Stimulated activated naive CD8-positive, alpha-beta T cell treated with anti-CD3 and anti-CD28 coated beads, Interleukin-15, Interleukin-2, amounts not matched to agents 100 ng/mL and 50 ng/mL, for 24 hours (primary cell): ENCODE measurements around the gene TTC31.
"Not testable (repeated sequence)": the region's sequence is repeated elsewhere in the genome, so short reads cannot be mapped to it uniquely, and the experiment has no call there.

Experiments
- H3K27ac Mint-ChIP-seq: one replicate; pipeline ENCODE4 v1.8.0; 2021; ENCODE audit warnings: mild to moderate bottlenecking, mixed read lengths
- H3K27me3 Mint-ChIP-seq: one replicate; pipeline ENCODE4 v1.8.0; 2021; ENCODE audit warnings: mixed read lengths
- H3K36me3 Mint-ChIP-seq: one replicate; pipeline ENCODE4 v1.8.0; 2021; ENCODE audit warnings: low read depth, mixed read lengths
- H3K4me1 Mint-ChIP-seq: one replicate; pipeline ENCODE4 v1.8.0; 2021; ENCODE audit warnings: low read depth, mixed read lengths
- H3K4me3 Mint-ChIP-seq: one replicate; pipeline ENCODE4 v1.8.0; 2021; ENCODE audit warnings: mild to moderate bottlenecking, mixed read lengths
- H3K9me3 Mint-ChIP-seq: one replicate; pipeline ENCODE4 v1.8.0; 2021; ENCODE audit warnings: mixed read lengths

The TTC31 gene

DNA sequence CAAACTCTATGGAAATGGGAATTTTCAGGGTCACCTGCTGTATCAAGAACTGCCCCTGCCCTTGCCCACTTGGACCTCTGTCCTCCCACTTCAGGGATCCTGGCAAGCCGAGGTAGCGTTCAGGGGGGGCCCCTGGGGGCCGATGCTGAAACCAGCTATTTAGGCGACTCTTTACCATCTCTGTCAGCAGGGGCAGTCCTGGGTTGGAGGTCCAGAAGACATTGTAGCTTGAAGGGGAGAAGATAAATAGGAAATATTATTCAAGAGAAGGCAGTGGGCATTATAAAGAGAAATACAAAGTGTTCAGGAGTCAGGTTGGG lies 20.1 kb upstream of the TTC31 start:
- H3K4me1 Mint-ChIP-seq = peaks cover 44% of the 10 kb centered on the region
- H3K27me3 Mint-ChIP-seq = no peaks in the 10 kb centered on the region
- H3K27ac Mint-ChIP-seq = no peak overlapping the region
- H3K36me3 Mint-ChIP-seq = peaks cover 11% of the 10 kb centered on the region
- H3K4me3 Mint-ChIP-seq = no peak overlapping the region
- no peaks in the 10 kb centered on the region for H3K9me3 Mint-ChIP-seq

DNA sequence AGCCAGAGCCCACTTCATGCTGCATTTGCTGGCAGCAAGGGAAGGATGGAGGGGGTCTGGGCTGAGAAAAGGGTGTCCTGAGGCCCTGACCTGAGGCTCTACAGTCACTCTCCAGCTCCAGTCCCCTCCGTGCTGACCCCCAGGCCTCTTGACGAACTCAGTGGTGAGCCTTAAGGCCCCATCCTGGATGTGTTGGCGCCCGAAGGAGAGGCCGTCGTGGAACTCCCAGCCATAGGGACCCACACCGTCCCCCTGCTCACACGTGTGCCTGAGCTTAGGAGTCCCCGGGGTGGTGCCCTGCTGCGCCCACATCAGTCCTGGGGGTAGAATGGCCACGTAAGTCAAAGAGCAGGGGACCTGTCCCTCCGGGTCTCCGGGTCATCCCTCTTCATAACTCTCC lies 18.5 kb upstream of the TTC31 start:
- peaks cover 11% of the 10 kb centered on the region for H3K36me3 Mint-ChIP-seq
- peaks cover 30% of the 10 kb centered on the region for H3K4me1 Mint-ChIP-seq
- H3K27ac Mint-ChIP-seq = peak overlapping the region; percentile 71

GRCh38 chr2:74470742-74471141 lies 12.1 kb upstream of the TTC31 start:
- peak overlapping the region; percentile 75 for H3K27ac Mint-ChIP-seq
- peaks cover 32% of the 10 kb centered on the region for H3K4me1 Mint-ChIP-seq
- peak overlapping the region; percentile 57 for H3K4me3 Mint-ChIP-seq
- H3K36me3 Mint-ChIP-seq = peaks cover 35% of the 10 kb centered on the region
- not testable (repeated sequence) for H3K9me3 Mint-ChIP-seq, H3K27me3 Mint-ChIP-seq

More for the DNA sequence above, 18.5 kb upstream of the TTC31 start:
- H3K27me3 Mint-ChIP-seq = no peaks in the 10 kb centered on the region
- peak overlapping the region; percentile 97 for H3K4me3 Mint-ChIP-seq
- no peaks in the 10 kb centered on the region for H3K9me3 Mint-ChIP-seq

DNA sequence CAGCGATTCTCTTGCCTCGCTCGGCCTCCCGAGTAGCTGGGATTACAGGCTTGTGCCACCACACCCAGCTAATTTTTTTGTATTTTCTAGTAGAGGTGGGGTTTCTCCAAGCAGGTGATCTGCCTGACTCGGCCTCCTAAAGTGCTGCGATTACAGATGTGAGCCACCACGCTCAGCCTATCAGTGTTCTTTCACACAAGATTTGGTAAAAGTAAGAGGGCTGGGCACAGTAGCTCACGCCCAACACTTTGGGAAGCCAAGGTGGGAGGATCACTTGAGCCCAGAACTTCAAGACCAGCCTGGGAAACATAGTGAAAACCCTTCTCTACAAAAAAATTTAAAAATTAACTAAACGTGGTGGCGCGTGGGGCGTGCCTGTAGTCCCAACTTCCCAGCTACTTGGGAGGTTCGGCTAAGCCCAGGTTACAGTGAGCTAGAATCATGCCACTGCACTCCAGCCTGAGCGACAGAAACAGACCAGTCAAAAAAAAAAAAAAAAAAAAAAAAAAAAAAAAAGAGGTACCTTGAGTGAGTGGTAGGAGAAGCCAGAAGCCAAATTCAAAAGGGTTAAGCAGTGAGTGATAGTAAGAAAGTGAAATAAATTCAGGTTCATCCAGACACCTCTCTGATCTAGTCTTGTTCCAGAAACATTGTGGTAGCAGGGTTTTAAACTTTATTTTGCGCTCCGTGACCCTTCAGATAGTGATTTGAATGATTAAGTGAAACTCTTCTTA lies 11.4 kb upstream of the TTC31 start:
- Mint-ChIP-seq H3K4me3 (peak overlapping the region; percentile 96), H3K27me3 (no peaks in the 10 kb centered on the region), H3K27ac (peak overlapping the region; percentile 96), H3K4me1 (peaks cover 27% of the 10 kb centered on the region), H3K9me3 (no peaks in the 10 kb centered on the region), H3K36me3 (peaks cover 36% of the 10 kb centered on the region)

DNA sequence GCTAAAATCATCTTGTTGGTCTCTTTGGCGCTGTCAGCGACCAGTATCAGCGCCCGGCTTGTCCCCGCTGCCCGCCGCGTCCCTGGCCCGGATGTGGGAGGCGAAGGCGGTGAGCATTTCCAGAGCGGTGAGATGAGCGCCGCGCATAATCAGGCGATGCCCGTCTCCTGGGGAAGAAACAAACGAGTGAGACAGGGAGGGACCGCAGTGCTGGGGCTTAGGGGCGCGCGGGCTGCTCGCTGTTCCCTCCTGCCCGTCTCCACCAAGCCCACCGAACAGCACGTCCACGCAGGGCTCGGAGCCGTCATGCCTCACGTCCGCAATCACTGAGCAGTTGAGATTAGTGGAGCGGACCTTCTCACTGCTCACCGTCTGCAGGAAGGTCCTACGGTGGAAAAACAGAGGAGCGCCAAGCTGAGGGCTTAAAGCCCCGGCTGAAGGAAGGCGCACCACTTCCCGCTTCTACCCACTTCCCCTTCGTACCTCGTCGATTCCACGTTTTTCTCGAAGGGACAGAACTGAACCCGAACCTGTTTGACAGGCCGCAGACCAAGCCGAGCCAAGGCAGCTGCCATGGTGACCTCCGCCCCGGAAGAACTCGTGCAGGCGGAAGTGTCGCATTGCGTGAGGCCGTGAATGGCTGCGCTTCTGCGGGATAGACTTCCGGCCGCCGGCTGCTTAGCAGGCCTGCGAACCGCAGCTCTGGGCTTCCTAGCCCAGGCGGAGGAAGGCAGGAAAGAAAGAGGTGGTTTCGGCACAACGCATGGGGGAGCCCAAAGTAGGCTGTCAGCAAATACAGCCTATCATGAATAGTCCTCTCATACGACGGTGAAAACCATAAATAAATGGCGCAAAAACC lies 10.6 kb upstream of the TTC31 start, which contains the start of gene MRPL53:
TSS of gene MRPL53 (minus strand) at position 595 of the 859 bp plus-strand sequence. CDS start at position 575, 20 bp downstream.
- H3K4me1 Mint-ChIP-seq = peaks cover 27% of the 10 kb centered on the region
- peak within 1 kb of the TSS; percentile 96 for H3K27ac Mint-ChIP-seq
- H3K27me3 Mint-ChIP-seq = no peaks in the 10 kb centered on the region
- peak within 1 kb of the TSS; percentile 96 for H3K4me3 Mint-ChIP-seq
- peaks cover 38% of the 10 kb centered on the region for H3K36me3 Mint-ChIP-seq
- H3K9me3 Mint-ChIP-seq = no peaks in the 10 kb centered on the region

DNA sequence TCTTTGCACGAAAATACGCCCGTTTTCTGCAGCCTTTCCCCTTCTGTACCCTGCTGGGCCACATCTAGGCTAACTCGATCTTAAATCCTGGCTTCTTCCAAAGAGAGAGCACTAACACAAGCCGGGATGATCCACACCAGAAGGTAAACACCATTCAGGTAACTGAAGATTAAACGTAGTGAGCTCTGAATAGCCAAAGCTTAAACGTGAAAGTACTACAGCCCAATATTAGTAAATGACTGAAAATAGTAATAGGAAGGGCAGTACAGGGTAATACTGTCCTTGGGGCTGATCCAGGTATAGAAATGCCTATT lies 10.0 kb upstream of the TTC31 start:
- H3K27ac Mint-ChIP-seq = peak overlapping the region; percentile 96

DNA sequence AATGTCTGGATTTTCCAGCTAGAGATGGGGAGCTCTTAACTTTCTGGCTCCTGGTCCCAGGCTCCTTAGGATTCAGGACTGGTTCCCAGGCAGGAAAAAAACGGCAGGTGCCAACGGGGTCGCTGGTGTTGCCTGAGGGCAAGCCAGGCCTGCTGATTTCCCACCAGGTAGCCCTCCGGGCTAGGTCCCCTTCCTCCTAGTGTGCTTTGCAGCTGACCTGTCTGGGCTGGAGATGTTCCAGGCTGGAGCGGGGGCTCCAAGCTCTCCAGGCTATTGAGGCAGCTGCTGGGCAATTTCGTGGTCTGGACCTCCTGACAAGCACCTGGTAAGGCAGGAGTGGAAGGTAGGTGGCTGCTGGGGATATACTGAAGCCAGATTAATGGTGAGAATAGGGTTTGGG lies 8.4 kb upstream of the TTC31 start:
- H3K4me1 Mint-ChIP-seq = peaks cover 27% of the 10 kb centered on the region
- H3K36me3 Mint-ChIP-seq = peaks cover 46% of the 10 kb centered on the region
- H3K27me3 Mint-ChIP-seq = no peaks in the 10 kb centered on the region
- no peak overlapping the region for H3K27ac Mint-ChIP-seq
- no peak overlapping the region for H3K4me3 Mint-ChIP-seq
- H3K9me3 Mint-ChIP-seq = no peaks in the 10 kb centered on the region

More for the DNA sequence above, 10.0 kb upstream of the TTC31 start:
- H3K27me3 Mint-ChIP-seq = no peaks in the 10 kb centered on the region
- H3K36me3 Mint-ChIP-seq = peaks cover 41% of the 10 kb centered on the region
- no peaks in the 10 kb centered on the region for H3K9me3 Mint-ChIP-seq
- H3K4me1 Mint-ChIP-seq = peaks cover 27% of the 10 kb centered on the region
- H3K4me3 Mint-ChIP-seq = peak overlapping the region; percentile 96

- H3K36me3 Mint-ChIP-seq = peaks cover 47% of the 10 kb centered on the region
- peaks cover 26% of the 10 kb centered on the region for H3K4me1 Mint-ChIP-seq
- H3K4me3 Mint-ChIP-seq = no peak overlapping the region
- H3K9me3 Mint-ChIP-seq = no peaks in the 10 kb centered on the region
- H3K27ac Mint-ChIP-seq = no peak overlapping the region
- no peaks in the 10 kb centered on the region for H3K27me3 Mint-ChIP-seq
Observed at GRCh38 chr2:74474899-74475298, 8.0 kb upstream of the TTC31 start.

DNA sequence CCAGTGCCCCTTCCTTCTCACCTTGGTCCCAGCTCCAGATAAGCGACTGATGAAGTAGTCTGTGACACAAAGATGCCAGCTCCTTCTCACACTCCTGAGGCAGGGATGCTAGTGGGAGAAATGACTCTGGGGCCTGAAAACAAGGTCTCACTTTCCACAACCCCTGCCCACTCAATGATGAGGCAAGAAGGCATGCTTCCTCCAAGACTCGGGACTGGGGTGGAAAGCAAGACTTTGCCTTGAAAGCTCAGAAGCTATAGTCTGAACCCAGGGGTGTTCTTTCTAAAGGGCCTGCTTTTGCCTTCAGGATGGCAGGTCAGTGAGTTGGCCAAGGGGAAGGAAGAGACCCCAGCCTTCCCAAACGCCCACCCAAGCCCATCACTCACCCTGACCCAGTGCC lies 1.4 kb upstream of the TTC31 start:
- Mint-ChIP-seq H3K27me3 (no peaks in the 10 kb centered on the region), H3K9me3 (no peaks in the 10 kb centered on the region), H3K36me3 (peaks cover 32% of the 10 kb centered on the region), H3K4me1 (peaks cover 32% of the 10 kb centered on the region), H3K4me3 (peak overlapping the region; percentile 100), H3K27ac (peak overlapping the region; percentile 68)

GRCh38 chr2:74481961-74482800 lies 700 bp upstream of the TTC31 start:
- Mint-ChIP-seq H3K27ac (peak overlapping the region; percentile 100), H3K9me3 (no peaks in the 10 kb centered on the region), H3K4me3 (peak overlapping the region; percentile 100), H3K36me3 (peaks cover 38% of the 10 kb centered on the region), H3K27me3 (no peaks in the 10 kb centered on the region), H3K4me1 (peaks cover 32% of the 10 kb centered on the region)

DNA sequence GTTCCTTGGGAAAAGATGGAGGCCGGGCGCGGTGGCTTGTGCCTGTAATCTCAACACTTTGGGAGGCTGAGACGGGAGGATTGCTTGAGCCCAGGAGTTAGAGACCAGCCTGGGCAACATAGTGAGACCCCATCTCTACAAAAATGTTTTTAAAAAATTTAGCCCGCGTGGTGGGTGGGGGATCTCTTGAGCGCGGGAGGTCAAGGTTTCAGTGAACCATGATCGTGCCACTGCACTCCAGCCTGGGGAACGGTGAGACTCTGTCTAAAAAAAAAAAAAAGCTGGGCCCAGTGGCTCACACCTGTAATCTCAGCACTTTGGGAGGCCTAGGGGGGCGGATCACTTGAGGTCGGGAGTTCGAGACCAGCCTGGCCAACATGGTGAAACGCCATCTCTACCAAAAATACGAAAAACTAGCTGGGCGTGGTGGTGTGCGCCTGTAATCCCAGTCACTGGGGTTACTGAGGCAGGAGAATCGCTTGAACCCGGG lies 839 bp downstream of the TTC31 start:
- H3K27me3 Mint-ChIP-seq, H3K9me3 Mint-ChIP-seq: not testable (repeated sequence)
- peaks cover 32% of the 10 kb centered on the region for H3K4me1 Mint-ChIP-seq
- H3K27ac Mint-ChIP-seq = peak overlapping the region; percentile 100
- H3K4me3 Mint-ChIP-seq = peak overlapping the region; percentile 100
- H3K36me3 Mint-ChIP-seq = peaks cover 33% of the 10 kb centered on the region

DNA sequence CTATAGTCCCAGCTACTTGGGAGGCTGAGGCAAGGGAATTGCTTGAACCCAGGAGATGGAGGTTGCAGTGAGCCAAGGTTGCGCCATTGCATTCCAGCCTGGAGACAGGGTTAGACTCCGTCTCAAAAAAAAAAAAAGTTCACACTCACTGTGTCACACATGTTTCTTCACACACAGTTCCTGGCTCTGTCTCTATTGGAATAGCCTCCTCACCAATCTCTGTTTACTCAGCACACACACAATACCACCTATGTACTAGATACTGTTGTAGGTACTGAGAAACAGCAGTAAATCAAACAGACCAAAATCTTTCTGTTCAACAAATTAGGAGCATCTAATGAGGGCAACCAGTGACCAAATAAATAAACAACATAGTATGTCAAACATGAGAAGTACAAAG lies 3.3 kb downstream of the TTC31 start:
- Mint-ChIP-seq H3K4me3 (no peak overlapping the region), H3K36me3 (peaks cover 26% of the 10 kb centered on the region), H3K4me1 (peaks cover 19% of the 10 kb centered on the region), H3K27ac (peak overlapping the region; percentile 19), H3K27me3 (no peaks in the 10 kb centered on the region), H3K9me3 (no peaks in the 10 kb centered on the region)

DNA sequence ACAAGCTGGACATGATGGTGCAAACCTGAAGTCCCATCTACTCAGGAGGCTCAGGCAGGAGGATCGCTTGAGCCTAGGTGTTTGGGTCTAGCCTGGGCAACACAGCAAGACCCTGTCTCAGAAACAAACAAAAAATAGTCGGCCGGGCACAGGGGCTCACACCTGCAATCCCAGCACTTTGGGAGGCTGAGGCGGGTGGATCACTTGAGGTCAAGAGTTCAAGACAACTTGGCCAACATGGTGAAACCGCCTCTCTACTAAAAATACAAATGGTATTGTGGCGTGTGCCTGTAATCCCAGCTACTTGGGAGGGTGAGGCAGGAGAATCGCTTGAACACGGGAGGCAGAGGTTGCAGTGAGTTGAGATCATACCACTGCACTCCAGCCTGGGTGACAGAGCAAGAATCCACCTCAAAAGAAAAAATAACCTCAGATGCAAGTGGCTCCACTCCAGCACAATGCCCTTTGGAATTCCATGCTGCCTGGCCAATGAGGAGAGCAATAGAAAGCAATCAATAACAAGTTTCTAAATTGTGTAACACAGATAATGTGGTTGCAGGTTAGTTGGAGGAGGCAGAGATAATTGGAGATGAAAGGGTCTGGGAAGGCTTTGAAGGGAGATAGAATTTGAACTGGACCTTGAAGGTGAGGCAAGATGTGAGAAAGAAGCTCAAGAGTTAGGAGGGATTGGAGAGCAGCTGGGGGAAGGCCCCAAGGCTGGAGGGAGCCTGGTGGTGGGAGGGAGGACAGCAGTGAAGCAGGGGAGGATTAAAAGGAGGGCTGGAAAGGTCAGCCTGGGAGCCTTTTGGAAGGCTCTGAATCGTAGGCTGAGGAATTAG lies 6.0 kb downstream of the TTC31 start:
- Mint-ChIP-seq H3K36me3 (peaks cover 32% of the 10 kb centered on the region), H3K4me1 (peaks cover 4% of the 10 kb centered on the region), H3K4me3 (no peak overlapping the region), H3K9me3 (no peaks in the 10 kb centered on the region), H3K27ac (no peak overlapping the region), H3K27me3 (no peaks in the 10 kb centered on the region)

GRCh38 chr2:74489906-74490305 lies 7.0 kb downstream of the TTC31 start:
- Mint-ChIP-seq H3K36me3 (peaks cover 38% of the 10 kb centered on the region), H3K4me1 (no peaks in the 10 kb centered on the region), H3K4me3 (no peak overlapping the region), H3K9me3 (no peaks in the 10 kb centered on the region), H3K27me3 (no peaks in the 10 kb centered on the region), H3K27ac (no peak overlapping the region)
